IMR-90 (cell line): Measurements from ENCODE around the gene XRN1. TPM values are rescaled to one million over a fixed set of nuclear protein-coding genes. Genes with fewer than 3 reads are reported as not detected.
"Not testable (repeated sequence)": the region's sequence is repeated elsewhere in the genome, so short reads cannot be mapped to it uniquely, and the experiment has no call there.

Experiments
- ATAC-seq: fragments of 200-7000 bp; cut with Tn5 transposase; 2 replicates; pipeline ENCODE4 v1.9.1; 2020; ENCODE audit warnings: low read depth, mild to moderate bottlenecking, moderate library complexity
- BruUV-seq: library from RNA; stranded (reverse); fragments of 400-500 nt; replicated peaks from 2 replicates; lab custom pipeline; 2021; lab: Mats Ljungman, UMichigan
- CTCF ChIA-PET: fragments of 300-600 bp; formaldehyde crosslinking; extraction: SDS; loops from one replicate; lab custom pipeline; 2021; ENCODE audit warnings: antibody characterized with exemption; lab: Yijun Ruan, JAX
- POLR2A ChIA-PET: fragments of 300-600 bp; sonication (Branson Sonifier 250); formaldehyde crosslinking; loops from one replicate; lab custom pipeline; 2022; ENCODE audit warnings: antibody characterized with exemption; ENCODE audit not compliant: unreplicated experiment; lab: Charles Lee
- DNase-seq: peaks from one replicate; pipeline ENCODE4 v3.0.0; 2013
- H2AFZ ChIP-seq: replicated peaks from 2 replicates; pipeline ENCODE3; 2013; ENCODE audit warnings: low read length, mild to moderate bottlenecking; ENCODE audit not compliant: poor library complexity
- H2AK5ac ChIP-seq: 2 replicates; pipeline ENCODE4 v1.6.1; 2013; ENCODE audit warnings: low read depth, low read length, inconsistent platforms
- H2AK9ac ChIP-seq: replicated peaks from 2 replicates; pipeline ENCODE3; 2013; ENCODE audit warnings: mild to moderate bottlenecking, low read depth, low read length, moderate library complexity; ENCODE audit not compliant: poor library complexity
- H2BK120ac ChIP-seq: 2 replicates; pipeline ENCODE4 v1.6.1; 2013; ENCODE audit warnings: low read depth, low read length, inconsistent platforms
- H2BK15ac ChIP-seq: 3 replicates; pipeline ENCODE4 v1.6.1; 2013; ENCODE audit warnings: low read depth, low read length, inconsistent platforms
- H2BK20ac ChIP-seq: 2 replicates; pipeline ENCODE4 v1.6.1; 2013; ENCODE audit warnings: low read depth, mild to moderate bottlenecking, inconsistent platforms, low read length, moderate library complexity
- H2BK5ac ChIP-seq: 2 replicates; pipeline ENCODE4 v1.6.1; 2013; ENCODE audit warnings: mild to moderate bottlenecking, low read depth, low read length, inconsistent platforms; ENCODE audit not compliant: poor library complexity, severe bottlenecking
- H3K14ac ChIP-seq: replicated peaks from 2 replicates; pipeline ENCODE4 v1.6.1; 2013; ENCODE audit warnings: low read depth, low read length, inconsistent platforms
- H3K18ac ChIP-seq: 2 replicates; pipeline ENCODE4 v1.6.1; 2013; ENCODE audit warnings: low read depth, low read length, control low read depth
- H3K23ac ChIP-seq: 2 replicates; pipeline ENCODE4 v1.6.1; 2013; ENCODE audit warnings: low read depth, low read length, inconsistent platforms
- H3K27ac ChIP-seq: 2 replicates; pipeline ENCODE4 v1.5.1; 2013; ENCODE audit warnings: mild to moderate bottlenecking, control low read depth, low read length; ENCODE audit not compliant: insufficient read depth
- H3K27me3 ChIP-seq: 2 replicates; pipeline ENCODE4 v1.6.1; 2013; ENCODE audit warnings: low read length; ENCODE audit not compliant: control insufficient read depth, insufficient read depth
- H3K36me3 ChIP-seq: 2 replicates; pipeline ENCODE4 v1.6.1; 2013; ENCODE audit warnings: low read length, mixed read lengths; ENCODE audit not compliant: control insufficient read depth, insufficient read depth
- H3K4ac ChIP-seq: 2 replicates; pipeline ENCODE4 v1.6.1; 2013; ENCODE audit warnings: low read depth, low read length, inconsistent platforms
- H3K4me1 ChIP-seq: 2 replicates; pipeline ENCODE4 v1.6.1; 2013; ENCODE audit warnings: low read length, mixed read lengths; ENCODE audit not compliant: control insufficient read depth, insufficient read depth
- H3K4me2 ChIP-seq: 2 replicates; pipeline ENCODE4 v1.6.1; 2013; ENCODE audit warnings: low read depth, mild to moderate bottlenecking, control low read depth, low read length, moderate library complexity
- H3K4me3 ChIP-seq: 2 replicates; pipeline ENCODE4 v1.5.1; 2013; ENCODE audit warnings: low read depth, mild to moderate bottlenecking, control low read depth, low read length, moderate library complexity; ENCODE audit not compliant: insufficient read depth
- H3K56ac ChIP-seq: 2 replicates; pipeline ENCODE4 v1.6.1; 2013; ENCODE audit warnings: low read length, inconsistent platforms; ENCODE audit not compliant: insufficient read depth; ENCODE audit errors: extremely low read depth
- H3K79me1 ChIP-seq, 2 experiments: 2 replicates each; pipeline ENCODE4 v1.6.1; 2013; ENCODE audit warnings: low read length in 2 of 2, inconsistent platforms in 1 of 2, low read depth in 1 of 2
- H3K9ac ChIP-seq: 2 replicates; pipeline ENCODE4 v1.6.1; 2013; ENCODE audit warnings: low read depth, low read length, control low read depth
- H3K9me1 ChIP-seq: 2 replicates; pipeline ENCODE4 v1.6.1; 2013; ENCODE audit warnings: low read length, inconsistent platforms; ENCODE audit not compliant: insufficient read depth
- H3K9me3 ChIP-seq: 2 replicates; pipeline ENCODE4 v1.6.1; 2013; ENCODE audit warnings: low read length; ENCODE audit not compliant: control insufficient read depth, insufficient read depth
- H4K20me1 ChIP-seq: 2 replicates; pipeline ENCODE4 v1.6.1; 2013; ENCODE audit warnings: low read length, inconsistent platforms; ENCODE audit not compliant: insufficient read depth
- H4K5ac ChIP-seq: 2 replicates; pipeline ENCODE4 v1.6.1; 2013; ENCODE audit warnings: mild to moderate bottlenecking, low read depth, low read length, control low read depth
- H4K8ac ChIP-seq, 2 experiments: 2 replicates each; pipeline ENCODE4 v1.6.1; 2013; ENCODE audit warnings: low read depth in 2 of 2, low read length in 2 of 2, control low read depth in 1 of 2, inconsistent platforms in 1 of 2
- H4K91ac ChIP-seq: 2 replicates; pipeline ENCODE4 v1.6.1; 2013; ENCODE audit warnings: low read depth, low read length, inconsistent platforms; ENCODE audit not compliant: insufficient read depth
- WGBS, 2 experiments: methylation state at CpG; one replicate each; pipeline versions ENCODE4 v1.1.5 to v1.1.7; 2013; ENCODE audit warnings: missing lambda C conversion rate in 2 of 2; ENCODE audit not compliant: insufficient read length in 1 of 2; ENCODE audit errors: extremely low coverage in 2 of 2; 5-methylcytosine and 5-hydroxymethylcytosine counted together
- dilution Hi-C: fragments of 300-500 bp; cut with HindIII; formaldehyde crosslinking; loops from one replicate; pipeline ENCODE4 v1.14.3; 2018; ENCODE audit warnings: low sequenced_read_pairs; ENCODE audit not compliant: unreplicated experiment
- in situ Hi-C: fragments of 300-500 bp; cut with MboI; formaldehyde crosslinking; loops from 3 replicates; pipeline ENCODE4 v1.14.3; 2019; ENCODE audit warnings: low sequenced_read_pairs, inconsistent platforms, mixed read lengths
- intact Hi-C: fragments of 100-400 bp; cut with micrococcal nuclease; formaldehyde crosslinking; loops from 2 replicates; pipeline ENCODE4 v1.10.0; 2022
- polyA plus RNA-seq, 3 experiments: library from polyadenylated mRNA; depleted of rRNA; stranded (reverse); fragments of >200 nt; gene quantifications; 2 replicates each; pipeline ENCODE4 v1.2.3, GENCODE V29; 2012; ENCODE audit warnings: low replicate concordance in 1 of 3
- total RNA-seq: library from RNA; depleted of rRNA; stranded (reverse); fragments of >200 nt; gene quantifications from 2 replicates; pipeline ENCODE4 v1.2.3, GENCODE V29; 2012

Gene XRN1
- total and polyA plus RNA-seq, 2 of the 4 experiments (the other 2 are of a cell fraction): 6.0 to 21.5 TPM

DNA sequence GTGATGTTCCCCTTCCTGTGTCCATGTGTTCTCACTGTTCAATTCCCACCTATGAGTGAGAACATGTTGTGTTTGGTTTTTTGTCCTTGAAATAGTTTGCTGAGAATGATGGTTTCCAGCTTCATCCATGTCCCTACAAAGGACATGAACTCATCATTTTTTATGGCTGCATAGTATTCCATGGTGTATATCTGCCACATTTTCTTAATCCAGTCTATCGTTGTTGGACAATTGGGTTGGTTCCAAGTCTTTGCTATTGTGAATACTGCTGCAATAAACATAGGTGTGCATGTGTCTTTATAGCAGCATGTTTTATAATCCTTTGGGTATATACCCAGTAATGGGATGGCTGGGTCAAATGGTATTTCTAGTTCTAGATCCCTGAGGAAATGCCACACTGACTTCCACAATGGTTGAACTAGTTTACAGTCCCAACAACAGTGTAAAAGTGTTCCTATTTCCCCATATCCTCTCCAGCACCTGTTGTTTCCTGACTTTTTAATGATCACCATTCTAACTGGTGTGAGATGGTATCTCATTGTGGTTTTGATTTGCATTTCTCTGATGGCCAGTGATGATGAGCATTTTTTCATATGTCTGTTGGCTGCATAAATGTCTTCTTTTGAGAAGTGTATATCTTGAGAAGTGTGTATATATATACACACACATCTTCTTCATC, 123.4 kb downstream of the XRN1 start:
- H3K36me3 ChIP-seq, H2BK5ac ChIP-seq, H4K8ac ChIP-seq, H3K18ac ChIP-seq, H2BK120ac ChIP-seq, H2AK9ac ChIP-seq, CTCF ChIA-PET, H4K91ac ChIP-seq, H3K9me3 ChIP-seq, POLR2A ChIA-PET, H3K23ac ChIP-seq, dilution Hi-C loops, H3K4me1 ChIP-seq, H3K4ac ChIP-seq, H3K9me1 ChIP-seq, H4K20me1 ChIP-seq, H2BK15ac ChIP-seq, H4K5ac ChIP-seq, H3K9ac ChIP-seq, H2AK5ac ChIP-seq, H3K14ac ChIP-seq, DNase-seq, H3K27me3 ChIP-seq, H3K4me2 ChIP-seq, H3K79me1 ChIP-seq, H3K27ac ChIP-seq, BruUV-seq, ATAC-seq, H2BK20ac ChIP-seq, H3K56ac ChIP-seq, intact Hi-C loops, H3K4me3 ChIP-seq, in situ Hi-C loops, H2AFZ ChIP-seq: not testable (repeated sequence)
- no CpG with 5 or more reads among the region's 1 CpG for WGBS, 2 experiments
